PFSK-1 (cell line): ENCODE data around the gene ACSL5.
A peak's percentile ranks its signal among the peaks of the same experiment; 100 is the strongest.

ENCODE experiments used
- FOXP2 ChIP-seq: optimal IDR thresholded peaks from 2 replicates; pipeline ENCODE3; 2011; ENCODE audit warnings: borderline replicate concordance, control low read depth, inconsistent platforms; ENCODE audit not compliant: insufficient read depth; ENCODE audit errors: extremely low read length, extremely low read depth
- POLR2AphosphoS5 ChIP-seq: IDR thresholded peaks from 2 replicates; pipeline ENCODE4 v1.6.1; 2012; ENCODE audit warnings: low read depth, mild to moderate bottlenecking, control low read depth, low read length, moderate library complexity
- REST ChIP-seq, 2 experiments: IDR thresholded peaks; 2 replicates each; pipeline versions ENCODE4 v1.6.1 to v1.8.0; 2011 to 2012; ENCODE audit warnings: low read depth in 2 of 2, low read length in 2 of 2, control low read depth in 1 of 2, inconsistent platforms in 1 of 2, mild to moderate bottlenecking in 1 of 2, moderate library complexity in 1 of 2; ENCODE audit not compliant: insufficient read depth in 1 of 2
- SIN3A ChIP-seq: IDR thresholded peaks from 2 replicates; pipeline ENCODE4 v1.6.1; 2012; ENCODE audit warnings: mild to moderate bottlenecking, low read length, moderate library complexity, borderline replicate concordance; ENCODE audit not compliant: insufficient read depth
- TAF1 ChIP-seq: IDR thresholded peaks from 2 replicates; pipeline ENCODE4 v1.6.1; 2012; ENCODE audit warnings: low read length, control low read depth, borderline replicate concordance; ENCODE audit not compliant: insufficient read depth

ACSL5 gene

GRCh38 chr10:112465299-112465883 is 91.5 kb downstream of the ACSL5 start:
- TF ChIP-seq REST (IDR thresholded peaks at IDR 0.05; ENCODE audit: insufficient read depth in 1 of 2, low read depth in 2 of 2, low read length in 2 of 2) (no peak), TAF1 (no peak), FOXP2 (no peak), SIN3A (no peak), POLR2AphosphoS5 (no peak)

- TF ChIP-seq SIN3A (no peak), REST (IDR thresholded peaks at IDR 0.05; ENCODE audit: insufficient read depth in 1 of 2, low read depth in 2 of 2, low read length in 2 of 2) (no peak), TAF1 (no peak), FOXP2 (no peak), POLR2AphosphoS5 (no peak)
These were observed 92.9 kb downstream of the ACSL5 start for GRCh38 chr10:112466802-112467201.

DNA sequence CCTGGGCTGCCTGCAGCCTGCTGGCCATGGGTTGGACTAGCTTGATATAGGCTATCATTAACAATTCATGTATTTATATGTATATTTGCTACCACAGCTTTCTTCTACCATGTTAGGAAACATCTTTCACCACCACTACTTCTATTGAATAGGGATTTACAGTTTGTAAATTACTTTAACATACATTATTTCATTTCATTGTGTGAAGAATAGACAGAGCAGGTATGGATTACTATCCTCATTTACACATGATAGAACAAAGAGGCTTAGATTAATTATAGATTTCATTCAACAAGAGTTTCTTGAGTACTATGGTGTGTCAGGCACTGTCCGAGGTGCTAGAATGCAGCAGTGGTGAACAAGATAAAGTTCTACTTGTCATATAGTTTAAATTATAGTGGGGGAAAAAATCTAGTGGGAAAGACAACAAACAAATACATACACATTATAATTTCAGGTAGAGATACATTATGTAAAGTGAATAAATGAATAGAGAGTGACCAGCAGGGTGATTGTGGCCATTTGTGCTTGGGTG is 93.7 kb downstream of the ACSL5 start:
- peak; percentile 53 to 85; a peak in 3 of 4 replicates for TF ChIP-seq REST (IDR thresholded peaks at IDR 0.05; ENCODE audit: insufficient read depth in 1 of 2, low read depth in 2 of 2, low read length in 2 of 2)
- no peak for TF ChIP-seq POLR2AphosphoS5

GRCh38 chr10:112471878-112472487 is 98.1 kb downstream of the ACSL5 start:
- TF ChIP-seq POLR2AphosphoS5: no peak
- TF ChIP-seq SIN3A: no peak
- TF ChIP-seq REST (IDR thresholded peaks at IDR 0.05; ENCODE audit: insufficient read depth in 1 of 2, low read depth in 2 of 2, low read length in 2 of 2): no peak
- no peak for TF ChIP-seq TAF1
- no peak for TF ChIP-seq FOXP2
